ENCODE results near the gene ICA1. TPM values are rescaled to one million over a fixed set of nuclear protein-coding genes. Genes with fewer than 3 reads are reported as not detected.

The ICA1 gene
- total RNA-seq, 1 donor from 2014 or later: 27.0 TPM

DNA sequence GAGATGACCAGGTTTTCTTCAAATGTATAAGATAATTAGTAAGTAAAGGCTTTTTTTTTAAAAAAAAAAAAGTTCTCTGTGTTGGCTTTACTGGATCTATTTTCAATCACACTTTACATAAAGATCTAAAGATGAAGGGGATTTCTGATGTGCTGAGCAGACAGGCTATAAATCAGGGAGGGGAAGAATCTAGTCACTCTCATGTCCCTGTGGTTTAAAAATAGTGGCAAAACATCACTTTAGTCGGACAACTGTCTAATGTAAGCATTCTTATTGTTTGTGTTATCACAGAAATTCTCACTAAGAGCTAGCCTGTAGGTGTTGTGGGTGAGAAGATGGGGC, 132.7 kb downstream of the ICA1 start:
- no peak for DNase-seq
- intact Hi-C loops (cut with DNase I): no loop called here
- TF ChIP-seq, protein P1, sequence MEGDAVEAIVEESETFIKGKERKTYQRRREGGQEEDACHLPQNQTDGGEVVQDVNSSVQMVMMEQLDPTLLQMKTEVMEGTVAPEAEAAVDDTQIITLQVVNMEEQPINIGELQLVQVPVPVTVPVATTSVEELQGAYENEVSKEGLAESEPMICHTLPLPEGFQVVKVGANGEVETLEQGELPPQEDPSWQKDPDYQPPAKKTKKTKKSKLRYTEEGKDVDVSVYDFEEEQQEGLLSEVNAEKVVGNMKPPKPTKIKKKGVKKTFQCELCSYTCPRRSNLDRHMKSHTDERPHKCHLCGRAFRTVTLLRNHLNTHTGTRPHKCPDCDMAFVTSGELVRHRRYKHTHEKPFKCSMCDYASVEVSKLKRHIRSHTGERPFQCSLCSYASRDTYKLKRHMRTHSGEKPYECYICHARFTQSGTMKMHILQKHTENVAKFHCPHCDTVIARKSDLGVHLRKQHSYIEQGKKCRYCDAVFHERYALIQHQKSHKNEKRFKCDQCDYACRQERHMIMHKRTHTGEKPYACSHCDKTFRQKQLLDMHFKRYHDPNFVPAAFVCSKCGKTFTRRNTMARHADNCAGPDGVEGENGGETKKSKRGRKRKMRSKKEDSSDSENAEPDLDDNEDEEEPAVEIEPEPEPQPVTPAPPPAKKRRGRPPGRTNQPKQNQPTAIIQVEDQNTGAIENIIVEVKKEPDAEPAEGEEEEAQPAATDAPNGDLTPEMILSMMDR (IDR thresholded peaks at IDR 0.05): no peak

DNA sequence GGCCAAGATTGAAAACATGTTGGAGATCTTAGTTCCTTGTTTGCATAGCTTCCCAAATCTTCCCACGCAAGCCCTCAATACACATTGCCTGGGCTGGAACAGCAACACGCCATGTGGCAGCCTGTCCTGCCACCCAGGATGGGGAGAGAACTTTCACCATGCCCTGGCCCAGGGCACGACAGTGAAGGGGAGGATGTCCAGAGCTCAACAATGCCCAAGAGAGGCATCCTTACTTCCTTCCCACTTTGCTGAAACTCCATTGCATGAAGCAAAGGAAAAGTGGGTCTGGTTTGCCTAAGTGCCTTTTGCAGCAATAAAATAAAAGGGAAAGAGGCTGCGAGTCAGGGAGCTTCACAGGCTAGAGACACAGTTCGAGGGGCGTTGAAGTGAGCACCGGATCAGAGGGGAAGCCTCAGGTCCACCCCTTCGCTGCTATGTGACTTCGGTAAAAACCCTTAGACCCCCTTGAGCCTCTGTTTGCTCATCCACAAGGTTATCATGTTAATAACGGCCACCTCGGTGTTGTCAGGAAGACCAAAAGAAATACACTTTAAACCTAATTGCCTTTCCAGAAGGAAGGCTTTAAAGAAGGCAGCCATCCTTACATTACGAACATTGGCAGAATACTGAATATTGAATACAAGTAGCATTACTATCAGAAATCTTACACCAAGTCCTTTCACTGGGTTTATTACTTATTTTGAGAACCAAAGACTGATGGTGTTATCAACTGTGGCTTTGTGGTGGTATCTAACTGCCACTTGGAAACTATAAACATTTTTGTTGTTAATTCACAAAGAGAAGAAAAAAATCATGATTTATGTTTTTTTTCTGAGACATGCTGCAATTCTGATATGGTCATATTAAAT, 133.3 kb downstream of the ICA1 start:
- Histone ChIP-seq H3K36me3 (no peaks in the 10 kb centered on the region), H3K4me3 (no peak overlapping the region), H3K4me1 (no peaks in the 10 kb centered on the region), H3K27me3 (no peaks in the 10 kb centered on the region), H3K9me3 (no peaks in the 10 kb centered on the region), H3K27ac (no peak overlapping the region)
- intact Hi-C loops (cut with DNase I): no loop called here
- DNase-seq: no peak
- TF ChIP-seq, protein P1 (IDR thresholded peaks at IDR 0.05): no peak
- ATAC-seq: no peak

More for the DNA sequence above, 132.7 kb downstream of the ICA1 start:
- Histone ChIP-seq H3K4me1 (no peaks in the 10 kb centered on the region), H3K27ac (no peak overlapping the region), H3K36me3 (no peaks in the 10 kb centered on the region), H3K4me3 (no peak overlapping the region), H3K27me3 (no peaks in the 10 kb centered on the region), H3K9me3 (no peaks in the 10 kb centered on the region)
- no peak for ATAC-seq

DNA sequence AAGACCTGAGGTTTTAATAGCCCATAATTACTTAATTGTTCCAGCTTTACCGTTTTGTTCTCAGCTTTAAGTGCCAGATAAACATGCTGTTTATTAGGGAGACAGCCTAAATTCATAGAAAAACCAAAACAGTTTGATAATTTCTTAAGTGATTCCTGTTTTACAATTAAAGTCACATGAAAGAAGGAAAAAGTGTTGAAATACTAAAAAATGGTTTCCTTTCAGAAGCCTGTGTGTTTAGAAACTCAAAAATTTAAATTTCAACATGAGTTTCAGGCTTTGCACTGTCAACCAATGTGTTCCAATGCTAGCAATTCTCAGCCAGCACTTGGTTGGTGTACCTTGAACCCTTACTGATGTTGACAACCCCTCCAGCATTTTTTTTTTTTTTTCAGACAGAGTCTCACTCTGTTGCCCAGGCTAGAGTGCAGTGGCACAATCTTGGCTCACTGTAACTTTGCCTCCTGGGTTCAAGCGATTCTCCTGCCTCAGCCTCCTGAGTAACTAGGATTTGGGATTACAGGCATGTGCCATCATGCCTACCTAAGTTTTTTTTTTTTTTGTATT, 135.3 kb downstream of the ICA1 start:
- ATAC-seq (no peak), DNase-seq (no peak)
- Histone ChIP-seq H3K4me3 (no peak overlapping the region), H3K4me1 (no peaks in the 10 kb centered on the region), H3K36me3 (no peaks in the 10 kb centered on the region), H3K27me3 (no peaks in the 10 kb centered on the region), H3K9me3 (no peaks in the 10 kb centered on the region), H3K27ac (peak overlapping the region; percentile 25)
- TF ChIP-seq, protein P1 (IDR thresholded peaks at IDR 0.05): no peak
- intact Hi-C loops (cut with DNase I): no loop called here

DNA sequence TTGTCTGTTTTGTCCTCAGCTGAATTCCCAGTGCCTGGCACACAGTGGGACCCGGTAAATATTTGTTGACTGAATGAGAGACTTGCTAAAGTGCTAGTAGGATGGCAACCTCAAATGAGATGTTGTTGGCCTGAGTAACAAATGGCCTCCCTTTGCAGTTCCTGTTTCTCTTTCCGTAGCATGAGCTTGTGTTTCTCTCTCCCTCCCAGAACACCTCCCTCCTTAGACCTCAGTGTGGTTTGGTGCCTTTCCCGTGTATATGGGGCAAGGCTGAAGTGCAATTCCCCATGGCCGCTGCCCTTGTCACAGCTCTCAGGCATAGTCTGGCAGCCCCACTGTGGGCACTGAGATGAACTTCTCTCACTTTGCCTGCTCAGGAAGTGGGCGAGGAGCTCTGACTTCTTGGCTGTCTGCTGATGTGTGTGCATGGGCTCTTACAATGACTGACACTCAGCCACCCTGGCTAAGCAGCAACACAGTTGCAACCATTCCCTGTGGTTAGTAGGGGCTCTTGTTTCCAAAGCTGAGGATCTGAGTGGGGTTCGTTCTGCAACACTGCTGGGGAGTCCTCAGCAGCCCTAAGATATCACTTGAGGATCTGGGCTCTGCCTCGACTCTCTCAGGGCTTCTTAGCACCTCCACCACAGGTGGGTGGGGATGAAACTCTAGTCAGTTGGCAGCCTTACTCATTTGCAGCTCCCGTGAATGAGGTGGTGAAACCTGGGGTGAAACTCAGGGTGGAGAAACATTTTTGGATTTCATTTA, 136.1 kb downstream of the ICA1 start:
- DNase-seq (peak; percentile 67), ATAC-seq (peak; percentile 85)
- TF ChIP-seq, protein P1 (IDR thresholded peaks at IDR 0.05): no peak
- Histone ChIP-seq H3K27ac (peak overlapping the region; percentile 25), H3K4me1 (no peaks in the 10 kb centered on the region), H3K4me3 (no peak overlapping the region), H3K36me3 (no peaks in the 10 kb centered on the region), H3K27me3 (no peaks in the 10 kb centered on the region), H3K9me3 (no peaks in the 10 kb centered on the region)
- intact Hi-C loops (cut with DNase I): no loop called here

DNA sequence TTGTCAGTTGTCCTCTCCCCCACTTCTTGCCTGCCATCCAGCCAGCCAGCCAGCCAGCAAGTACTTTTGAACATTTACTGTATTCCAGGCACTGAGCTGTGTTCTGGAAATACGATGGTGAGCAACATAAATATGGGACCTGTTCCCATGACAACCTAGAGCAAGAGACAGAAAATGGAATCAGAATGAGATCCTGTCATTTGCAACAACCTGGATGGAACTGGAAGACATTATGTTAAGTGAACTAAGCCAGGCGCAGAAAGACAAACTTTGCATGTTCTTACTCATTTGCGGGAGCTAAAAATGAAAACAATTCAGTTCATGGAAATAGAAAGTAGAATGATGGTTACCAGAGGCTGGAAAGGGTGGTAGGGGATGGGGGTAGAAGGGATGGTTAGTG, 140.7 kb downstream of the ICA1 start:
- TF ChIP-seq, protein P1 (IDR thresholded peaks at IDR 0.05): no peak
- Histone ChIP-seq H3K36me3 (peaks cover 6% of the 10 kb centered on the region), H3K27ac (no peak overlapping the region), H3K4me3 (no peak overlapping the region), H3K27me3 (no peaks in the 10 kb centered on the region), H3K4me1 (no peaks in the 10 kb centered on the region), H3K9me3 (no peaks in the 10 kb centered on the region)
- ATAC-seq (no peak), DNase-seq (no peak)
- intact Hi-C loops (cut with DNase I): no loop called here

Measured in upper lobe of right lung (tissue), 1 donor.